H9 (cell line): Measurements from ENCODE around the gene DCAF17. TPM values are rescaled to one million over a fixed set of nuclear protein-coding genes. Genes with fewer than 3 reads are reported as not detected.

Experiments used
- DNase-seq: peaks from one replicate; pipeline ENCODE4 v3.0.0-alpha.2; 2017
- H2AFZ ChIP-seq: one replicate; pipeline ENCODE4 v1.6.1; 2013; ENCODE audit warnings: mild to moderate bottlenecking, low read length, control low read depth, moderate library complexity
- H2AK5ac ChIP-seq: 2 replicates; pipeline ENCODE4 v1.6.1; 2013; ENCODE audit warnings: low read length, control low read depth, mixed read lengths; ENCODE audit not compliant: insufficient read length
- H2BK120ac ChIP-seq: one replicate; pipeline ENCODE4 v1.6.1; 2013; ENCODE audit warnings: low read depth, mild to moderate bottlenecking, low read length, control low read depth, inconsistent platforms; ENCODE audit not compliant: poor library complexity, severe bottlenecking
- H2BK12ac ChIP-seq: 2 replicates; pipeline ENCODE4 v1.6.1; 2013; ENCODE audit warnings: low read length, control low read depth, mixed read lengths, low read depth; ENCODE audit not compliant: insufficient read length
- H2BK15ac ChIP-seq: 2 replicates; pipeline ENCODE4 v1.6.1; 2013; ENCODE audit warnings: low read depth, low read length, control low read depth
- H2BK20ac ChIP-seq: one replicate; pipeline ENCODE4 v1.6.1; 2013; ENCODE audit warnings: low read depth, mild to moderate bottlenecking, low read length, control low read depth, inconsistent platforms; ENCODE audit not compliant: poor library complexity, severe bottlenecking
- H2BK5ac ChIP-seq: 2 replicates; pipeline ENCODE4 v1.6.1; 2013; ENCODE audit warnings: low read length, control low read depth, mixed read lengths; ENCODE audit not compliant: insufficient read length
- H3K14ac ChIP-seq: 2 replicates; pipeline ENCODE4 v1.6.1; 2013; ENCODE audit warnings: low read length, control low read depth; ENCODE audit not compliant: insufficient read depth
- H3K18ac ChIP-seq: 2 replicates; pipeline ENCODE4 v1.6.1; 2013; ENCODE audit warnings: low read depth, mild to moderate bottlenecking, mixed read lengths, low read length, control low read depth; ENCODE audit not compliant: insufficient read length
- H3K23ac ChIP-seq: 2 replicates; pipeline ENCODE4 v1.6.1; 2013; ENCODE audit warnings: low read length, control low read depth, mixed read lengths, low read depth; ENCODE audit not compliant: insufficient read length
- H3K23me2 ChIP-seq: 2 replicates; pipeline ENCODE4 v1.6.1; 2013; ENCODE audit warnings: low read depth, mild to moderate bottlenecking, mixed read lengths, low read length, control low read depth; ENCODE audit not compliant: insufficient read length, poor library complexity, severe bottlenecking
- H3K27ac ChIP-seq: 2 replicates; pipeline ENCODE4 v1.5.1; 2013; ENCODE audit warnings: low read length, control low read depth, mixed read lengths, low read depth; ENCODE audit not compliant: insufficient read length
- H3K27me3 ChIP-seq: 2 replicates; pipeline ENCODE4 v1.6.1; 2013; ENCODE audit warnings: low read length, control low read depth, inconsistent platforms; ENCODE audit not compliant: insufficient read depth
- H3K4ac ChIP-seq: 2 replicates; pipeline ENCODE4 v1.6.1; 2013; ENCODE audit warnings: low read depth, mild to moderate bottlenecking, control low read depth, inconsistent platforms, low read length, moderate library complexity
- H3K4me1 ChIP-seq: 2 replicates; pipeline ENCODE4 v1.6.1; 2013; ENCODE audit warnings: low read length, control low read depth, inconsistent platforms; ENCODE audit not compliant: insufficient read depth
- H3K4me2 ChIP-seq: 2 replicates; pipeline ENCODE4 v1.6.1; 2013; ENCODE audit warnings: low read length, control low read depth, mixed read lengths; ENCODE audit not compliant: insufficient read length, insufficient read depth
- H3K56ac ChIP-seq: 2 replicates; pipeline ENCODE4 v1.6.1; 2013; ENCODE audit warnings: low read depth, mild to moderate bottlenecking, mixed read lengths, low read length, control low read depth; ENCODE audit not compliant: insufficient read length
- H3K79me1 ChIP-seq: 2 replicates; pipeline ENCODE4 v1.6.1; 2013; ENCODE audit warnings: low read depth, mild to moderate bottlenecking, moderate library complexity, low read length, control low read depth, inconsistent platforms; ENCODE audit not compliant: insufficient read depth, poor library complexity, severe bottlenecking
- H3K79me2 ChIP-seq: 2 replicates; pipeline ENCODE4 v1.6.1; 2013; ENCODE audit warnings: low read length, control low read depth, inconsistent platforms; ENCODE audit not compliant: insufficient read depth
- H3K9ac ChIP-seq: 2 replicates; pipeline ENCODE4 v1.6.1; 2013; ENCODE audit warnings: low read length, control low read depth, mixed read lengths; ENCODE audit not compliant: insufficient read length; ENCODE audit errors: extremely low read depth
- H3K9me3 ChIP-seq: one replicate; pipeline ENCODE4 v1.6.1; 2013; ENCODE audit warnings: low read depth, low read length, inconsistent platforms; ENCODE audit not compliant: control insufficient read depth
- H3T11ph ChIP-seq: one replicate; pipeline ENCODE4 v1.6.1; 2013; ENCODE audit warnings: mild to moderate bottlenecking, low read length, control low read depth, inconsistent platforms
- H4K20me1 ChIP-seq: one replicate; pipeline ENCODE4 v1.6.1; 2013; ENCODE audit not compliant: control insufficient read depth, insufficient read length, insufficient read depth
- H4K5ac ChIP-seq: 2 replicates; pipeline ENCODE4 v1.6.1; 2013; ENCODE audit warnings: low read depth, mild to moderate bottlenecking, mixed read lengths, low read length, control low read depth; ENCODE audit not compliant: insufficient read length
- H4K8ac ChIP-seq: replicated peaks from 2 replicates; pipeline ENCODE4 v1.6.1; 2013; ENCODE audit warnings: low read length, control low read depth, mixed read lengths, low read depth; ENCODE audit not compliant: insufficient read length
- H4K91ac ChIP-seq: 2 replicates; pipeline ENCODE4 v1.6.1; 2013; ENCODE audit warnings: low read depth, mild to moderate bottlenecking, moderate library complexity, mixed read lengths, low read length, control low read depth; ENCODE audit not compliant: insufficient read length
- H3K27ac Mint-ChIP-seq, 3 experiments: 2 replicates in 2 of 3; 3 replicates in 1 of 3; pipeline ENCODE4 v1.8.0; 2020 to 2021; ENCODE audit warnings: mixed read lengths in 3 of 3, mild to moderate bottlenecking in 1 of 3, moderate library complexity in 1 of 3
- H3K27me3 Mint-ChIP-seq: 2 replicates; pipeline ENCODE4 v1.8.0; 2021; ENCODE audit warnings: low read depth, mild to moderate bottlenecking, moderate library complexity, mixed read lengths
- H3K36me3 Mint-ChIP-seq, 3 experiments: 2 replicates in 2 of 3; 3 replicates in 1 of 3; pipeline ENCODE4 v1.8.0; 2020 to 2021; ENCODE audit warnings: low read depth in 3 of 3, mixed read lengths in 3 of 3; ENCODE audit not compliant: insufficient read depth in 1 of 3
- H3K4me1 Mint-ChIP-seq, 2 experiments: 2 replicates each; pipeline ENCODE4 v1.8.0; 2020; ENCODE audit warnings: mixed read lengths in 2 of 2
- H3K4me3 Mint-ChIP-seq, 2 experiments: 2 replicates in 1 of 2; 3 replicates in 1 of 2; pipeline ENCODE4 v1.8.0; 2020 to 2021; ENCODE audit warnings: mild to moderate bottlenecking in 2 of 2, mixed read lengths in 2 of 2, moderate library complexity in 1 of 2
- H3K9me3 Mint-ChIP-seq, 2 experiments: 2 replicates in 1 of 2; 3 replicates in 1 of 2; pipeline ENCODE4 v1.8.0; 2020; ENCODE audit warnings: mild to moderate bottlenecking in 2 of 2, mixed read lengths in 2 of 2, moderate library complexity in 1 of 2
- WGBS: extraction: QIAGEN DNeasy Blood & Tissue Kit; methylation state at CpG from one replicate; pipeline ENCODE4 v1.1.7; 2013; ENCODE audit warnings: missing lambda C conversion rate, low lambda C conversion rate, mixed read lengths; ENCODE audit not compliant: insufficient read length; ENCODE audit errors: extremely low coverage; 5-methylcytosine and 5-hydroxymethylcytosine counted together
- total RNA-seq: library from RNA; stranded (reverse); gene quantifications from 2 replicates; pipeline ENCODE4 v1.2.1, GENCODE V29; 2021
- TF ChIP-seq, protein P1 (sequence below): fragments of 200-600 bp; sonication (generic); conservative IDR thresholded peaks from 3 replicates; pipeline ENCODE4 v1.8.0; 2021; ENCODE audit warnings: antibody characterized with exemption, mild to moderate bottlenecking

DCAF17 gene
- total RNA-seq, 1 experiment from 2014 or later, result 28.1 TPM

DNA sequence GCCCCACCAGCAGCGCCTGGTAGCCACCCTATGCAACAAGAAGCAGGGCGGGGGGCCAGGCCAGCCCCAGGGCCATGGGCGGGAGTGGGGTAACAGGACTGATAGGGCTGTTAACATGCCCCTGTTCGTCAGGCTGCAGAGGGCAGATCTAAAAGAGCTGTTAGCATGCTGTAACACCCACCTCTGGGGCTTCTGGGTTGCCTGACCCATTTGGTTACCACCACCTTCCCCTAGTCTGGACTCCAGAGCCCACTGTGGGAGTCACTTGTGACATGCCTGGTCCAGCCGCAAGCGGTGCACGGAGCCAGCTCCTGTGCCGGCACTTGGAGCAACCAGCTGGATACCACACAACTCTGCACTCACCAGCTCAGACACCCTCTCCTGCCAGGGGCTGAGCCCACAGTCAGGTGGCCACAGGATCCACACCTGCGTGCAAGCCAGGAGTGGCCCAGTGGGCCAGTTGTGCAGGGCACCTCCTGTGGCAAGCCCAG lies 2.3 kb upstream of the DCAF17 start:
- peak overlapping the region; percentile 21 for H3K18ac ChIP-seq
- no peak overlapping the region for H2BK120ac ChIP-seq
- DNase-seq, result peak; percentile 44
- TF ChIP-seq, protein P1, sequence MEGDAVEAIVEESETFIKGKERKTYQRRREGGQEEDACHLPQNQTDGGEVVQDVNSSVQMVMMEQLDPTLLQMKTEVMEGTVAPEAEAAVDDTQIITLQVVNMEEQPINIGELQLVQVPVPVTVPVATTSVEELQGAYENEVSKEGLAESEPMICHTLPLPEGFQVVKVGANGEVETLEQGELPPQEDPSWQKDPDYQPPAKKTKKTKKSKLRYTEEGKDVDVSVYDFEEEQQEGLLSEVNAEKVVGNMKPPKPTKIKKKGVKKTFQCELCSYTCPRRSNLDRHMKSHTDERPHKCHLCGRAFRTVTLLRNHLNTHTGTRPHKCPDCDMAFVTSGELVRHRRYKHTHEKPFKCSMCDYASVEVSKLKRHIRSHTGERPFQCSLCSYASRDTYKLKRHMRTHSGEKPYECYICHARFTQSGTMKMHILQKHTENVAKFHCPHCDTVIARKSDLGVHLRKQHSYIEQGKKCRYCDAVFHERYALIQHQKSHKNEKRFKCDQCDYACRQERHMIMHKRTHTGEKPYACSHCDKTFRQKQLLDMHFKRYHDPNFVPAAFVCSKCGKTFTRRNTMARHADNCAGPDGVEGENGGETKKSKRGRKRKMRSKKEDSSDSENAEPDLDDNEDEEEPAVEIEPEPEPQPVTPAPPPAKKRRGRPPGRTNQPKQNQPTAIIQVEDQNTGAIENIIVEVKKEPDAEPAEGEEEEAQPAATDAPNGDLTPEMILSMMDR, result no peak
- H3K14ac ChIP-seq, result peak overlapping the region; percentile 39
- H2BK20ac ChIP-seq, result no peak overlapping the region
- peaks cover 2% of the 10 kb centered on the region; the same call in 1 of the 2 replicates for H3K4me1 ChIP-seq
- peaks cover 19 to 29% (median 23%) of the 10 kb centered on the region in 3 experiments for H3K36me3 Mint-ChIP-seq
- no peak overlapping the region for H3K56ac ChIP-seq
- H2BK15ac ChIP-seq, result no peak overlapping the region
- H3T11ph ChIP-seq, result no peak overlapping the region
- H2BK12ac ChIP-seq, result no peak overlapping the region
- H3K23me2 ChIP-seq, result peaks cover 10% of the 10 kb centered on the region
- H4K91ac ChIP-seq, result no peak overlapping the region
- no peak overlapping the region for H3K4ac ChIP-seq
- H3K4me1 Mint-ChIP-seq, result peaks cover 47 to 50% of the 10 kb centered on the region in 2 experiments
- no peak overlapping the region for H4K5ac ChIP-seq
- peak overlapping the region; percentile 55 to 76 for H3K4me3 Mint-ChIP-seq
- H3K9me3 Mint-ChIP-seq, result peaks cover 0 to 7% of the 10 kb centered on the region in 2 experiments; a peak in 3 of 5 replicates
- no peaks in the 10 kb centered on the region for H3K27me3 Mint-ChIP-seq
- H3K4me2 ChIP-seq, result no peak overlapping the region
- H3K9me3 ChIP-seq, result no peaks in the 10 kb centered on the region
- no CpG with 5 or more reads among the region's 9 CpGs for WGBS
- H4K8ac ChIP-seq, result no peak overlapping the region
- H3K79me2 ChIP-seq, result peaks cover 4% of the 10 kb centered on the region; the same call in 1 of the 2 replicates
- no peaks in the 10 kb centered on the region for H4K20me1 ChIP-seq
- no peak overlapping the region for H2AK5ac ChIP-seq
- H3K79me1 ChIP-seq, result no peaks in the 10 kb centered on the region
- H3K27ac ChIP-seq, result no peak overlapping the region
- H3K27ac Mint-ChIP-seq, result peak overlapping the region; percentile 75 to 86 (median 77); a peak in 5 of 7 replicates
- H2BK5ac ChIP-seq, result no peak overlapping the region
- H3K27me3 ChIP-seq, result no peaks in the 10 kb centered on the region
- no peak overlapping the region for H3K23ac ChIP-seq
- H3K9ac ChIP-seq, result no peak overlapping the region
- no peak overlapping the region for H2AFZ ChIP-seq
